Stimulated activated CD4-positive, alpha-beta T cell treated with anti-CD3 and anti-CD28 coated beads, TNF-alpha, amount 100 ng/mL, for 1 hour (primary cell): ENCODE results near the gene F13B.
"Not testable (repeated sequence)": the region's sequence is repeated elsewhere in the genome, so short reads cannot be mapped to it uniquely, and the experiment has no call there.

Source experiments
- DNase-seq, 3 donors: peaks; one replicate each; pipeline ENCODE4 v3.0.0-alpha.2; 2020; ENCODE audit warnings: low read depth in 3 of 3, low spot score in 1 of 3

The F13B gene

GRCh38 chr1:197066719-197067456, at the start of gene F13B:
Gene F13B (minus strand): TSS chr1:197067260. CDS start chr1:197067223, 37 bp downstream.
- no peak for DNase-seq

GRCh38 chr1:197116156-197116555, 49.1 kb upstream of the F13B start:
- DNase-seq, result no peak

- no peak for DNase-seq
Measured at GRCh38 chr1:197106869-197107268, 39.8 kb upstream of the F13B start.

- no peak for DNase-seq
Measured at GRCh38 chr1:197103300-197103699, 36.2 kb upstream of the F13B start.

GRCh38 chr1:197101978-197102377, 34.9 kb upstream of the F13B start:
- DNase-seq, result no peak

GRCh38 chr1:197100677-197101076, 33.6 kb upstream of the F13B start:
- DNase-seq, result no peak

GRCh38 chr1:197099444-197099843, 32.4 kb upstream of the F13B start:
- no peak for DNase-seq

GRCh38 chr1:197096971-197097370, 29.9 kb upstream of the F13B start:
- not testable (repeated sequence) for DNase-seq

- DNase-seq, result no peak
Measured at GRCh38 chr1:197096137-197096536, 29.1 kb upstream of the F13B start.

GRCh38 chr1:197093226-197093885, 26.3 kb upstream of the F13B start:
- DNase-seq, result no peak

GRCh38 chr1:197092491-197093023, 25.5 kb upstream of the F13B start:
- DNase-seq, result no peak

GRCh38 chr1:197083474-197083873, 16.4 kb upstream of the F13B start:
- DNase-seq, result no peak

- DNase-seq, result no peak
Measured at GRCh38 chr1:197081117-197081753, 14.2 kb upstream of the F13B start.

GRCh38 chr1:197080323-197080722, 13.3 kb upstream of the F13B start:
- DNase-seq, result no peak

- no peak for DNase-seq
Measured at GRCh38 chr1:197076585-197076984, 9.5 kb upstream of the F13B start.

- DNase-seq, result no peak
Measured at GRCh38 chr1:197073978-197074377, 6.9 kb upstream of the F13B start.

- DNase-seq, result no peak
Measured at GRCh38 chr1:197067457-197067818, 378 bp upstream of the F13B start.

- no peak for DNase-seq
Measured at GRCh38 chr1:197066277-197066676, 783 bp downstream of the F13B start.

GRCh38 chr1:197065559-197065958, 1.5 kb downstream of the F13B start:
- DNase-seq, result no peak

- DNase-seq, result no peak
Measured at GRCh38 chr1:197063212-197063611, 3.8 kb downstream of the F13B start.

- no peak for DNase-seq
Measured at GRCh38 chr1:197062692-197063091, 4.4 kb downstream of the F13B start.

- no peak for DNase-seq
Measured at GRCh38 chr1:197049100-197049499, 18.0 kb downstream of the F13B start.
